NAMALWA (cell line): Measurements from ENCODE around the gene WDR59.
A peak's percentile ranks its signal among the peaks of the same experiment; 100 is the strongest.
"Not testable (repeated sequence)": the region's sequence is repeated elsewhere in the genome, so short reads cannot be mapped to it uniquely, and the experiment has no call there.

Experiments used
- DNase-seq: peaks from one replicate; pipeline ENCODE4 v3.0.0-alpha.2; 2015; ENCODE audit warnings: low spot score

WDR59 gene

GRCh38 chr16:75011634-75012307 is 26.8 kb upstream of the WDR59 start:
- peak; percentile 20 for DNase-seq

GRCh38 chr16:75010427-75010826 is 25.5 kb upstream of the WDR59 start:
- no peak for DNase-seq

GRCh38 chr16:75007443-75007842 is 22.5 kb upstream of the WDR59 start:
- DNase-seq, result no peak

- no peak for DNase-seq
These were observed 20.8 kb upstream of the WDR59 start for GRCh38 chr16:75005697-75006096.

- DNase-seq, result no peak
These were observed 19.5 kb upstream of the WDR59 start for GRCh38 chr16:75004460-75004859.

- no peak for DNase-seq
These were observed 19.0 kb upstream of the WDR59 start for GRCh38 chr16:75003931-75004330.

- no peak for DNase-seq
These were observed 17.6 kb upstream of the WDR59 start for GRCh38 chr16:75002474-75002873.

GRCh38 chr16:75000481-75001081 is 15.7 kb upstream of the WDR59 start:
- DNase-seq, result peak; percentile 29

- DNase-seq, result peak; percentile 24
These were observed 14.9 kb upstream of the WDR59 start for GRCh38 chr16:74999609-75000480.

GRCh38 chr16:74999219-74999608 is 14.3 kb upstream of the WDR59 start:
- peak; percentile 24 for DNase-seq

GRCh38 chr16:74998481-74999218 is 13.7 kb upstream of the WDR59 start, which contains the start of gene ZNRF1:
Gene ZNRF1 (plus strand): TSS chr16:74999024. CDS start chr16:74999672, 648 bp downstream.
- peak; percentile 85 for DNase-seq

- no peak for DNase-seq
These were observed 12.1 kb upstream of the WDR59 start for GRCh38 chr16:74997042-74997491.

- no peak for DNase-seq
These were observed 11.1 kb upstream of the WDR59 start for GRCh38 chr16:74995986-74996385.

GRCh38 chr16:74991593-74992403 is 6.9 kb upstream of the WDR59 start:
- DNase-seq, result no peak

GRCh38 chr16:74991268-74991592 is 6.3 kb upstream of the WDR59 start:
- DNase-seq, result no peak

GRCh38 chr16:74990832-74991231 is 5.9 kb upstream of the WDR59 start:
- DNase-seq, result no peak

- not testable (repeated sequence) for DNase-seq
These were observed 4.9 kb upstream of the WDR59 start for GRCh38 chr16:74989864-74990263.

GRCh38 chr16:74987027-74987681 is 2.2 kb upstream of the WDR59 start:
- DNase-seq, result no peak

- DNase-seq, result no peak
These were observed 762 bp downstream of the WDR59 start for GRCh38 chr16:74984194-74984528.

GRCh38 chr16:74982256-74982655 is 2.7 kb downstream of the WDR59 start:
- no peak for DNase-seq

- no peak for DNase-seq
These were observed 9.3 kb downstream of the WDR59 start for GRCh38 chr16:74975591-74975990.
